GM23338 (cell line): ENCODE measurements around the gene DEDD2. TPM values are rescaled to one million over a fixed set of nuclear protein-coding genes. Genes with fewer than 3 reads are reported as not detected.

ENCODE experiments used
- ATAC-seq: fragments of 200-7000 bp; cut with Tn5 transposase; 3 replicates; pipeline ENCODE4 v1.9.1; 2020
- DNase-seq: peaks from one replicate; pipeline ENCODE4 v3.0.0-alpha.2; 2015; ENCODE audit warnings: low spot score
- H2AFZ ChIP-seq: fragments of 200-600 bp; sonication (generic); 2 replicates; pipeline ENCODE4 v1.8.0; 2016; ENCODE audit warnings: antibody characterized with exemption, mild to moderate bottlenecking, moderate library complexity
- H3F3A ChIP-seq: fragments of 200-600 bp; sonication (generic); replicated peaks from 2 replicates; pipeline ENCODE4 v1.8.0; 2017; ENCODE audit warnings: antibody characterized with exemption, mixed run types, low read depth
- H3K27ac ChIP-seq: fragments of 200-600 bp; sonication (generic); 2 replicates; pipeline ENCODE4 v1.6.1; 2016; ENCODE audit warnings: low read depth
- H3K27me3 ChIP-seq: fragments of 200-600 bp; sonication (generic); 2 replicates; pipeline ENCODE4 v1.8.0; 2016; ENCODE audit warnings: mild to moderate bottlenecking, mixed run types, moderate library complexity; ENCODE audit not compliant: insufficient read depth
- H3K36me3 ChIP-seq: fragments of 200-600 bp; sonication (generic); 2 replicates; pipeline ENCODE4 v1.8.0; 2016; ENCODE audit warnings: mild to moderate bottlenecking; ENCODE audit not compliant: insufficient read depth
- H3K4me1 ChIP-seq: fragments of 200-600 bp; sonication (generic); 2 replicates; pipeline ENCODE4 v1.8.0; 2016; ENCODE audit warnings: mild to moderate bottlenecking, moderate library complexity; ENCODE audit not compliant: insufficient read depth
- H3K4me2 ChIP-seq: fragments of 200-600 bp; sonication (generic); 2 replicates; pipeline ENCODE4 v1.7.1; 2017; ENCODE audit warnings: mixed run types
- H3K4me3 ChIP-seq: fragments of 200-600 bp; sonication (generic); 2 replicates; pipeline ENCODE4 v1.6.1; 2016; ENCODE audit warnings: mixed run types
- H3K79me2 ChIP-seq: fragments of 200-600 bp; sonication (generic); replicated peaks from 2 replicates; pipeline ENCODE4 v1.8.0; 2017; ENCODE audit warnings: mild to moderate bottlenecking; ENCODE audit not compliant: insufficient read depth
- H3K9me2 ChIP-seq: fragments of 200-600 bp; sonication (generic); 2 replicates; pipeline ENCODE4 v1.8.0; 2017; ENCODE audit not compliant: insufficient read depth
- H4K20me1 ChIP-seq: fragments of 200-600 bp; sonication (generic); replicated peaks from 2 replicates; pipeline ENCODE4 v1.8.0; 2017; ENCODE audit warnings: mild to moderate bottlenecking; ENCODE audit not compliant: insufficient read depth
- H3K27ac Mint-ChIP-seq: 2 replicates; pipeline ENCODE4 v1.8.0; 2020; ENCODE audit warnings: inconsistent platforms, mild to moderate bottlenecking, moderate library complexity, mixed read lengths
- H3K27me3 Mint-ChIP-seq: 3 replicates; pipeline ENCODE4 v1.8.0; 2022; ENCODE audit warnings: low read depth, mild to moderate bottlenecking, moderate library complexity, mixed read lengths, inconsistent platforms; ENCODE audit not compliant: insufficient read depth, poor library complexity
- H3K36me3 Mint-ChIP-seq: 3 replicates; pipeline ENCODE4 v1.8.0; 2021; ENCODE audit warnings: low read depth, mild to moderate bottlenecking, inconsistent platforms, moderate library complexity, mixed read lengths
- H3K4me1 Mint-ChIP-seq: 3 replicates; pipeline ENCODE4 v1.8.0; 2020; ENCODE audit warnings: mild to moderate bottlenecking, inconsistent platforms, mixed read lengths
- H3K4me3 Mint-ChIP-seq: 3 replicates; pipeline ENCODE4 v1.8.0; 2021; ENCODE audit warnings: moderate library complexity, mild to moderate bottlenecking, inconsistent platforms, mixed read lengths
- H3K9me3 Mint-ChIP-seq: 3 replicates; pipeline ENCODE4 v1.8.0; 2020; ENCODE audit warnings: moderate library complexity, mild to moderate bottlenecking, inconsistent platforms, mixed read lengths
- CREB1 ChIP-seq: fragments of 250-450 bp; sonication (Bioruptor Pico); IDR thresholded peaks from 2 replicates; pipeline ENCODE4 v1.5.0; 2020; ENCODE audit warnings: low read depth, mild to moderate bottlenecking, moderate library complexity
- CTCF ChIP-seq, 2 experiments: fragments of 200-600 bp in 1 of 2; sonication (generic) in 1 of 2; conservative IDR thresholded peaks; 2 replicates each; pipeline versions ENCODE4 v1.5.1 to v1.6.1; 2016 to 2017; ENCODE audit warnings: antibody characterized with exemption in 2 of 2, low read depth in 2 of 2, mild to moderate bottlenecking in 2 of 2, moderate library complexity in 1 of 2
- NANOG ChIP-seq: IDR thresholded peaks from 2 replicates; pipeline ENCODE4 v1.6.1; 2016; ENCODE audit warnings: antibody characterized with exemption, borderline replicate concordance
- POLR2AphosphoS5 ChIP-seq: IDR thresholded peaks from 2 replicates; pipeline ENCODE4 v1.6.1; 2016; ENCODE audit warnings: antibody characterized with exemption, low read depth
- ZNF114 ChIP-seq: fragments of 250-450 bp; sonication (Bioruptor Pico); IDR thresholded peaks from 2 replicates; pipeline ENCODE4 v1.5.0; 2020; ENCODE audit warnings: mild to moderate bottlenecking, moderate library complexity
- ZNF331 ChIP-seq: fragments of 250-450 bp; sonication (Bioruptor Pico); IDR thresholded peaks from 2 replicates; pipeline ENCODE4 v1.5.0; 2020; ENCODE audit warnings: low read depth, mild to moderate bottlenecking, moderate library complexity
- polyA plus RNA-seq: library from polyadenylated mRNA; unstranded; fragments of >200 nt; fragmentation: Nextera tagmentation; extraction: Ambion mirVana; gene quantifications from 2 replicates; pipeline ENCODE4 v1.2.1, GENCODE V29; 2016
- total RNA-seq: library from RNA; depleted of rRNA; stranded (reverse); fragments of >200 nt; shearing (Covaris generic); gene quantifications from 2 replicates; pipeline ENCODE4 v1.2.3, GENCODE V29; 2014

The DEDD2 gene
- total and polyA plus RNA-seq, 2 experiments from 2014 or later: 23.4 to 63.0 TPM

DNA sequence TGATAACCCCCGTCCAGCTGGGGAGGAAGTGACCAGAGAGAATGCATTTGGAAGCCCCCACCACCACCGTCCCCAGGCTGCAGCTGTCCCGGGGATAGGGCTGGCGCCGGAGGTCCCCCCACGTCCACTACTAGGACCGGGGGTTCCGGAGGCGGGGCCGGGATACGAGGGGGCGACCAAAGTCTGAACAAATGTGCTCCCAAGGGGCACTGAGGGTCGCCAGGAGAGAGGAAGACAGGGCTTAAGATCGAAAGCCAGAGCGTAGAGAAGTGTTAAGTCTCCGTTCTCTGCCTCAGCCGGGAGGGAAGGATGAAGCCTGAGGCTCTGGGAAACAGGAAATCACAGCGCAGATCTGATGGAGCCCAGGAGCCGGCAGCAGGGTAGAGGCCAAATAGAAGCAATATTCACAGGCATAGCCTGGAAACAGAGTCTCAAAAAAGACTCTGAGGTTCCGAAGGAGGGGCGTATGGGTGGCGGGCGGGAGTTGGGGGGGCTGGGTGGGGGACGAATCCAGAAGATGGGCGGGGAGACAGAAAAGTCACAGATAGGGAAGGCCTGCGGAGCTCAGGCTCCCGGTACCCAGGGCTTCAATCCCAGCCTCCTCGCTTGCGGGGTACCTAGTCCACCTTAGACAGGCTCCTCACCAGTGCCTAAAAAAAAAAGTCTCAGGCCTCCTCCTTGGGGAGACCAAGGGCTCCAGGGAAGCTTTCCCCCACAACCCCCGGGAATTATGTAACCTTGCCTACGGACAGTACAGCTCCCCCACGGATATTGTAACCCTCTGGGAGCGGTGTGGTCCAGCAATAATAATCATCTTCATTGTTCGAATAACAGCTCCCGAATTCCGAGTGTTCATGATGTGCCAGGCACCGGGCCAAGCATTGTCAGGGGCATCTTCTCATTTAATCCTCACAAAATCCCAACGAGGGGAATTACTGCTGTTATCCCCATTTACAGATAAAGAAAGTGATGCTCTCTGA is 38.6 kb upstream of the DEDD2 start (continued):
- TF ChIP-seq CTCF (conservative IDR thresholded peaks at IDR 0.05; ENCODE audit: low read depth in 2 of 2) (no peak), ZNF114 (CRISPR knock-in tag) (no peak), NANOG (no peak), ZNF331 (no peak)

- Mint-ChIP-seq H3K27me3 (peaks cover 35% of the 10 kb centered on the region), H3K27ac (no peak within 1 kb of the TSS; the same call in 1 of the 2 replicates), H3K36me3 (peaks cover 4% of the 10 kb centered on the region; the same call in 1 of the 3 replicates), H3K4me1 (peaks cover 30% of the 10 kb centered on the region), H3K4me3 (peak within 1 kb of the TSS; percentile 71), H3K9me3 (no peaks in the 10 kb centered on the region; the same call in 1 of the 3 replicates)
- peaks cover 17% of the 10 kb centered on the region for H3F3A ChIP-seq
- H2AFZ ChIP-seq: peak within 1 kb of the TSS; percentile 89; the same call in 1 of the 2 replicates
- no peak for TF ChIP-seq ZNF114 (CRISPR knock-in tag)
- peak; percentile 92 for TF ChIP-seq CREB1 (CRISPR knock-in tag)
- peak; percentile 76 for TF ChIP-seq POLR2AphosphoS5
- H3K4me3 ChIP-seq: peak within 1 kb of the TSS; percentile 96
- no peaks in the 10 kb centered on the region for H3K36me3 ChIP-seq
- no peaks in the 10 kb centered on the region for H3K9me2 ChIP-seq
- H3K4me1 ChIP-seq: peaks cover 27% of the 10 kb centered on the region
- H3K4me2 ChIP-seq: peak within 1 kb of the TSS; percentile 99
- peaks cover 17% of the 10 kb centered on the region for H3K27me3 ChIP-seq
- H4K20me1 ChIP-seq: no peaks in the 10 kb centered on the region; the same call in 1 of the 2 replicates
- peaks cover 34% of the 10 kb centered on the region for H3K79me2 ChIP-seq
- ATAC-seq (peak; percentile 40), DNase-seq (peak; percentile 95)
- peak within 1 kb of the TSS; percentile 98 for H3K27ac ChIP-seq
Observed at GRCh38 chr19:42254850-42255765, 37.6 kb upstream of the DEDD2 start, which contains the start of gene ERF. Gene ERF, minus strand, starts transcription at chr19:42255128. Its CDS starts 129 bp downstream, at chr19:42254999.
